Measurements from ENCODE around the gene SRRM3.
"Not testable (repeated sequence)": the region's sequence is repeated elsewhere in the genome, so short reads cannot be mapped to it uniquely, and the experiment has no call there.

Gene SRRM3, protein sequence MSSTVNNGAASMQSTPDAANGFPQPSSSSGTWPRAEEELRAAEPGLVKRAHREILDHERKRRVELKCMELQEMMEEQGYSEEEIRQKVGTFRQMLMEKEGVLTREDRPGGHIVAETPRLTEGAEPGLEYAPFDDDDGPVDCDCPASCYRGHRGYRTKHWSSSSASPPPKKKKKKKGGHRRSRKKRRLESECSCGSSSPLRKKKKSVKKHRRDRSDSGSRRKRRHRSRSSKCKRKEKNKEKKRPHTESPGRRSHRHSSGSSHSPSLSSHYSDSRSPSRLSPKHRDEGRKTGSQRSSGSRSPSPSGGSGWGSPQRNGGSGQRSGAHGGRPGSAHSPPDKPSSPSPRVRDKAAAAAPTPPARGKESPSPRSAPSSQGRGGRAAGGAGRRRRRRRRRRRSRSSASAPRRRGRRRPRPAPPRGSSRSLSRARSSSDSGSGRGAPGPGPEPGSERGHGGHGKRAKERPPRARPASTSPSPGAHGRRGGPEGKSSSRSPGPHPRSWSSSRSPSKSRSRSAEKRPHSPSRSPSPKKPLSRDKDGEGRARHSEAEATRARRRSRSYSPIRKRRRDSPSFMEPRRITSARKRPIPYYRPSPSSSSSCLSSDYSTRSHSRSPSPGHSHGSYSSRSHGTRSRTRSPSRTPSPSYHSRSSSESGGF

DNA sequence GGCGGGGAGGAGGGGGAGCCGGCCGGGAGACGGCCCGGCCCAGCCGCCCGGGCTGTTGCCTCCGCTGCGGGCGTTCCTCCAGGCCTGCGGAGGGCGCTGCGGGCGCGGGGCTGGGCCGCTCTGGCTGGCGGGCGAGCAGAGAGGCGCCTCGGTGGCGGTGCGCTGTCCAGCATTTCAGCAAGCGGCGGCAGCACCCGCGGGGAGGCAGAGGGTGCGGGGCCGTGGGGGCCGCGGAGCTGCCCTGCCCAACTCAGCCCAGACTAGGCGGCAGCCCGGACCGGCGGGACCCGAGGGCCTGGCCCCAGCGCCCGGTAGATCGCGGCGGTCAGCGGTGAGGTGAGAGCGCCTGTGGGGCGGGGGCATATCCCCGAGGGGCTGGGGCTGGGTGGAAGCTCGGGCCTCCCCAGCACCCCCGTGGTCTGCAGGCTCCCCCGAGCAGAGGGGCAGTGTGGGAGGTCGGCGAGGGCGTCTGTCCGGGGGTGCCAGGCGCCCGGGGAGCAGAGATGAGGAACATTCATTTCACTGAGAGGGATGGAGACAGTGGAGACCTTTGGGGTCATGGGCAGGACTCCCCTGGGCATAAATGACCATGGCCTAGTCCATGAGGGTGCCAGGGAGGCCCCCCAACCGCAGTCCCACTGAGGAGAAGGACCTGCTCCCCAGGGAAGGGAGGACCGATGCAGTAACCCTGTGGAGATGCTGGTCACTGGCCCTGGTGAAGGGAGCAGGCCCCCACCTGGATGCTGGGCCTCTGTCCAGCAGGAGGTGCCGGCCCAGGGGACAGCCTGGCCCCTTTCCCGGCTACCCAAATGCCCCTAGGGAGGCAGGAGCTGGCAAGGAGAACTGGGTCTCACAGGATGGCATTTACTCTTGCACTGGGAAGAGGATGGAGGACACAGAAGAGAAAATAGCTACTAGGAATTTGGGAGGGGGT, at the start of gene SRRM3:
Gene SRRM3 (plus strand): TSS at position 165 of the 934 bp plus-strand sequence. CDS start 33,171 bp downstream, outside the sequence.
- DNase-seq (ENCODE audit: low spot score), result peak; percentile 68

DNA sequence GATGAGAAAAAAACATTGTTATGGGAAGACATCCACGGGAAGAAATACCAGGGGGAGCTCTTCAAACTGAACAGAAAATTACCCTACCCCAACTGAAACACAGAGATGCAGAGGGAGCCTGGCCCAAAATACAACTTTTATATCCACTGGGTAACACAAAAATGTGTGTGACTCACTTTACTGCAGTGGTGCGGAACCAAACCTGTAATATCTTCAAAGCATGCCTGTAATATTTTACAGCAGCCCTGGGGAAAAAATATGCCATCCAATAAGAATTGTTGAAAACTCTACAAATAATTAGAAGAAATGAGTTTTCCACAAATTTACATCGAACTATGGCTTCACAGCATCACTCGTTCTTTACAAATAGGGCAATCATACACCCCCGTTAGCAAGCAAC, 49.8 kb upstream of the SRRM3 start:
- no peak for DNase-seq (ENCODE audit: low spot score)

- DNase-seq (ENCODE audit: low spot score), result peak; percentile 35
Measured at GRCh38 chr7:76153571-76154230, 48.0 kb upstream of the SRRM3 start.

DNA sequence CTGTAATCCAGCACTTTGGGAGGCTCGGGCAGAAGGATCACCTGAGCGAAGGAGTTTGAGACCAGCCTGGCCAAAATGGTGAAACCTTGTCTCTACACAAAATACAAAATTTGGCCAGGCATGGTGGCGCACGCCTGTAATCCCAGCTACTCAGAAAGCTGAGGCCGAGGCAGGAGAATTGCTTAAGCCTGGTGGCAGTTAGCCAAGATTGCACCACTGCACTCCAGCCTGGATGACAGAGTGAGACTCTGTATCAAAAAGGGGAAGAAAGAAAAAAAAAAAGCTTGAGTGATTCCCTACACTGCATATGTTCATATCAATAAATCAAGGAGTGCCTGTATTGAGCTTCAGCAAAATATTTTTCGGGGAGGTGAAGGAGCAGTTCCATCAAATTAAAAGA, 45.8 kb upstream of the SRRM3 start:
- DNase-seq (ENCODE audit: low spot score), result no peak

GRCh38 chr7:76156992-76157685, 44.6 kb upstream of the SRRM3 start:
- DNase-seq (ENCODE audit: low spot score), result not testable (repeated sequence)

GRCh38 chr7:76158416-76158815, 43.3 kb upstream of the SRRM3 start:
- not testable (repeated sequence) for DNase-seq (ENCODE audit: low spot score)

- not testable (repeated sequence) for DNase-seq (ENCODE audit: low spot score)
Measured at GRCh38 chr7:76162416-76163170, 39.1 kb upstream of the SRRM3 start.

DNA sequence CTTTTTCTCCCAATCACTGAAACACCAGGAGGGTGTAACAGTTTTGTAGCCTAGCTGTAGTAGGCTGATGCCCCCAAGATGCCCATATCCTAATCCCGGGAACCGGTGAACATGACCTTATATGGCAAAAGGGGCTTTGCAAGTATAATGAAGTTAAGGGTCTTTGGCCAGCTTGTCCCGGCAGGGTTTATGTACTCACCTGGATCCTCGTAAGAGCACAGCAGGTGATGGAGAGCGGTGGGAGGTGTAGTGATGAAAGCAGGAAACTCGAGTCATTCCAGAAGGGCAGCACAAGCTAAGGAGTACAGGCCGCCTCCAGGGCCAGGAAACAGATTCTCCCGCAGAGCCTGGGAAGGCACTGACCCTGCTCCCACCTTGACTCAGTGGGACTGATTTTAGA, 37.9 kb upstream of the SRRM3 start:
- not testable (repeated sequence) for DNase-seq (ENCODE audit: low spot score)

GRCh38 chr7:76165106-76165972, 36.4 kb upstream of the SRRM3 start:
- no peak for DNase-seq (ENCODE audit: low spot score)

DNA sequence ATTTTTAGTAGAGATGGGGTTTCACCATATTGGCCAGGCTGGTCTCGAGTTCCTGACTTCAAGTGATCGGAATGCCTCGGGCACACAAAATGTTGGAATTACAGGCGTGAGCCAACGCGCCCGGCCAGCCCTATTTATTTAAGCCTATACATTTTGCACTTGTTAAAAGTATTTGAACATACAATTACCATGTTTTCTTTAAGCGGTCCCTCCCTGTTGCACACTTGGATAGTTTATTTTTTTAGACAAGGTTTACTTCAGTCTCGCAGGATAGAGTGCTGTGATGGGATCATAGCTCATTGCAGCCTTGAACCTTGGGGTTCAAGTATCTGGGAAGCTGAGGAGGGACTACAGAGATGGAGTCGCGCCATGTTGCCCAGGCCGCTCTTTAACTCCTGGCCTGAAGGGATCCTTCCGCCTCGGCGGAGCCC, 35.7 kb upstream of the SRRM3 start:
- no peak for DNase-seq (ENCODE audit: low spot score)

DNA sequence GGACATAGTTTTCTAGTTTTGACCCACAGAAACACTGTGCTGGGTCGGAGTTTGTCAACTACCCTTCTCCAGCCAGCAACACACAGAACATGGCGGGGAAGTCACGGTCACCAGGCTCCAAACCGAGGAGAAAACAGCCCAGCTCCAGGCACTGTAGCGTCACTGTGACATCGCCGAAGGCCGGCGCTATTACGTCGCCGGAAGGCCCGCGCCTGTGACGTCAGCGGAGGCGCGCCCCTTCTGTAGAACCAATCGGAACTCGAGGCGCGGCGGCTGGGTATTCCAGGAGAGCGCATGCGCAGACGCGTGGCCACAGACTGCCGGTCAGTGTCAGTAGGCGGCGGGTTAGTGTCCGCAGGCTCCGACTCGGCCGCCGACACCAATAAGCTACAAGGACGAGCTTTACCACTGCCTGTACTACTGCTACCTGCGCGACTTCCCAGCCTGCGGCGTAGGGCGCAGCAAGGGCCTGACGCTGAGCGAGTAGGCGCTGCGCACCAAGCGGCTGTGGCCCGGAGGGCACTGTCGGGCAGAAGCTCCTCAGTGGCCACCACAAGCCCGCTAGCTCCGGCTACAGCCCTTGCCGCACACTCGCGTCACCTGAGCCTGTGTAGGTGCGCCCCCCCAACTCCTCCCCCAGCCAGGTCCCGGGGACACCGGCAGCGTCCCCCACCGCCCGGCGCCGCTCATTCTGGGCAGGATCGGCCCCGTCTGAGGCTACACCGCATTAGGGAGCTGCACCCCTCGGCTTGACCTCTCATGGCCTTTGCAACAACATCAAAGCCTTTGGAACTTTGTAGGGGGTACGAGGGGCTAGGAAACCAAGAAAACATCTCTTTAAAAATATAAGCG, 35.1 kb upstream of the SRRM3 start:
- peak; percentile 89 for DNase-seq (ENCODE audit: low spot score)

- no peak for DNase-seq (ENCODE audit: low spot score)
Measured at GRCh38 chr7:76173566-76174205, 28.0 kb upstream of the SRRM3 start.

- not testable (repeated sequence) for DNase-seq (ENCODE audit: low spot score)
Measured at GRCh38 chr7:76176951-76177350, 24.7 kb upstream of the SRRM3 start.

DNA sequence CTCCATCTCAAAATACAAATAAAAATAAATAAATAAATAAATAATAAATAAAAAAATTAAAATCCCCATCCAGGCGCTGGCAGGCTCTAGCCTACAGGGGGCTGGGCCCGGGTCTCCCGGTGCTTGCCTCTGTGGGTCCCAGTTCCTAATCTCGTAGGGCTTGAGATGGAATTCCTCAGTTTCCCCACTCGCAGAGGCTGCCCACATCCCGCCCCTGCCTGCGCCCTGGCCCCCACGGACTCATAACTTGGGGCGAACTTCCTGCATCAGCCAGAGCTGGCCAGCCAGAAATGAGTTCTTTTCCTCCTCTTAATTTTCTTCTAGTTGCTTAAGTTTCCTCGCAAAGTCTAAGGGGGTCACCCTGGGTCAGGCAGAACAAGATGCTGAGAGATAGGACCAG, 22.0 kb upstream of the SRRM3 start:
- no peak for DNase-seq (ENCODE audit: low spot score)

- no peak for DNase-seq (ENCODE audit: low spot score)
Measured at GRCh38 chr7:76182225-76182960, 19.3 kb upstream of the SRRM3 start.

GRCh38 chr7:76185187-76185896, 16.4 kb upstream of the SRRM3 start:
- no peak for DNase-seq (ENCODE audit: low spot score)

DNA sequence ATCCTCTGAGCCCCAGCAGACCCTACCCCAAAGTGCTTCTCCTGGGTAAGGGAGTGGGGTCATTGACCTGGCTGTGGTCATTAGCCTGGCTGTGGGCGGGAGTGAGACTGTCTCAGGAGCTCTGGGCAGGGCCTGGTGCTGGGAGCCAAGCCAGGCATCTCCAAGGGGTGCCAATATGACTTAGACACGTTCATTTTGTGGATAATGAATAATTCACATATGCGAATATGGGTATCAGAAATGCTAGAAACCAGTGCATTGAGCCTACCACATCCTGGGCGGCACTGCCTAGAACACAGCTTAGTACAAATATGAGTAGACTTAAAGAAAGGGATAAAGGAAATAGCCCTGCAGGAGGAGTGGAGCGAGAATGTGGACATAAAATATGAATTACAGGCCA, 14.4 kb upstream of the SRRM3 start:
- no peak for DNase-seq (ENCODE audit: low spot score)
